Left ventricle myocardium inferior (tissue), 1 donor: ENCODE results near the gene VWDE. TPM values are rescaled to one million over a fixed set of nuclear protein-coding genes. Genes with fewer than 3 reads are reported as not detected.
"Not testable (repeated sequence)": the region's sequence is repeated elsewhere in the genome, so short reads cannot be mapped to it uniquely, and the experiment has no call there.

Experiments used
- DNase-seq: peaks from one replicate; pipeline ENCODE4 v3.0.0-alpha.2; 2020
- H3K27ac ChIP-seq: fragments of 200-600 bp; replicated peaks from 2 replicates; pipeline ENCODE4 v1.8.0; 2021
- H3K27me3 ChIP-seq: fragments of 200-600 bp; 2 replicates; pipeline ENCODE4 v1.8.0; 2021; ENCODE audit warnings: low read depth
- H3K36me3 ChIP-seq: fragments of 200-600 bp; 2 replicates; pipeline ENCODE4 v1.8.0; 2021
- H3K4me1 ChIP-seq: fragments of 200-600 bp; 2 replicates; pipeline ENCODE4 v1.8.0; 2021
- H3K4me3 ChIP-seq: fragments of 200-600 bp; 2 replicates; pipeline ENCODE4 v1.8.0; 2021; ENCODE audit warnings: mild to moderate bottlenecking, moderate library complexity
- H3K9me3 ChIP-seq: fragments of 200-600 bp; replicated peaks from 2 replicates; pipeline ENCODE4 v1.8.0; 2021
- intact Hi-C: fragments of 100-400 bp; cut with micrococcal nuclease; formaldehyde crosslinking; loops from one replicate; pipeline ENCODE4 v1.11.0; 2022
- total RNA-seq: library from RNA; stranded (reverse); fragmentation: NEBNext Ultra II Directional; extraction: Animal tissue kit (Norgen Biotek cat#: 25700); gene quantifications from one replicate; pipeline ENCODE4 v1.2.1, GENCODE V29; 2021
- TF ChIP-seq, protein P1 (sequence below): fragments of 200-600 bp; IDR thresholded peaks from 2 replicates; pipeline ENCODE4 v1.8.0; 2021; ENCODE audit warnings: antibody characterized with exemption, mild to moderate bottlenecking, borderline replicate concordance
- donor health status: DM: no; HTN: yes; CAD: no; lungs with severe emphysema.

The VWDE gene
- total RNA-seq, 1 donor from 2014 or later: not detected

- H3K4me1 ChIP-seq: no peaks in the 10 kb centered on the region
- no peak overlapping the region for H3K27ac ChIP-seq
- no peaks in the 10 kb centered on the region for H3K36me3 ChIP-seq
- H3K27me3 ChIP-seq: peaks cover 47% of the 10 kb centered on the region
- TF ChIP-seq, protein P1, sequence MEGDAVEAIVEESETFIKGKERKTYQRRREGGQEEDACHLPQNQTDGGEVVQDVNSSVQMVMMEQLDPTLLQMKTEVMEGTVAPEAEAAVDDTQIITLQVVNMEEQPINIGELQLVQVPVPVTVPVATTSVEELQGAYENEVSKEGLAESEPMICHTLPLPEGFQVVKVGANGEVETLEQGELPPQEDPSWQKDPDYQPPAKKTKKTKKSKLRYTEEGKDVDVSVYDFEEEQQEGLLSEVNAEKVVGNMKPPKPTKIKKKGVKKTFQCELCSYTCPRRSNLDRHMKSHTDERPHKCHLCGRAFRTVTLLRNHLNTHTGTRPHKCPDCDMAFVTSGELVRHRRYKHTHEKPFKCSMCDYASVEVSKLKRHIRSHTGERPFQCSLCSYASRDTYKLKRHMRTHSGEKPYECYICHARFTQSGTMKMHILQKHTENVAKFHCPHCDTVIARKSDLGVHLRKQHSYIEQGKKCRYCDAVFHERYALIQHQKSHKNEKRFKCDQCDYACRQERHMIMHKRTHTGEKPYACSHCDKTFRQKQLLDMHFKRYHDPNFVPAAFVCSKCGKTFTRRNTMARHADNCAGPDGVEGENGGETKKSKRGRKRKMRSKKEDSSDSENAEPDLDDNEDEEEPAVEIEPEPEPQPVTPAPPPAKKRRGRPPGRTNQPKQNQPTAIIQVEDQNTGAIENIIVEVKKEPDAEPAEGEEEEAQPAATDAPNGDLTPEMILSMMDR: no peak
- intact Hi-C loops: no loop called here
- H3K4me3 ChIP-seq: no peak overlapping the region
- peaks cover 14% of the 10 kb centered on the region for H3K9me3 ChIP-seq
- no peak for DNase-seq
Measured at GRCh38 chr7:12397671-12398070, 6.0 kb downstream of the VWDE start.

GRCh38 chr7:12396670-12397069 is 7.0 kb downstream of the VWDE start:
- H3K4me1 ChIP-seq, H3K4me3 ChIP-seq, H3K36me3 ChIP-seq, H3K27ac ChIP-seq, intact Hi-C loops, DNase-seq: not testable (repeated sequence)
- peaks cover 37% of the 10 kb centered on the region for H3K27me3 ChIP-seq
- peaks cover 14% of the 10 kb centered on the region for H3K9me3 ChIP-seq

- H3K4me3 ChIP-seq: no peak overlapping the region
- H3K4me1 ChIP-seq: no peaks in the 10 kb centered on the region
- H3K27ac ChIP-seq: no peak overlapping the region
- H3K27me3 ChIP-seq: peaks cover under 1% of the 10 kb centered on the region
- TF ChIP-seq, protein P1: no peak
- H3K9me3 ChIP-seq: no peaks in the 10 kb centered on the region
- intact Hi-C loops: no loop called here
- DNase-seq: no peak
- no peaks in the 10 kb centered on the region for H3K36me3 ChIP-seq
Measured at GRCh38 chr7:12391922-12392615, 11.6 kb downstream of the VWDE start.

- Histone ChIP-seq H3K4me3 (no peak overlapping the region), H3K27ac (no peak overlapping the region), H3K9me3 (no peaks in the 10 kb centered on the region), H3K36me3 (no peaks in the 10 kb centered on the region), H3K4me1 (peaks cover 3% of the 10 kb centered on the region), H3K27me3 (no peaks in the 10 kb centered on the region)
- TF ChIP-seq, protein P1: peak; percentile 74
- no peak for DNase-seq
- intact Hi-C loops: no loop called here
Measured at GRCh38 chr7:12389089-12389700, 14.5 kb downstream of the VWDE start.

GRCh38 chr7:12386313-12386740 is 17.3 kb downstream of the VWDE start:
- intact Hi-C loops: no loop called here
- Histone ChIP-seq H3K36me3 (no peaks in the 10 kb centered on the region), H3K4me1 (peaks cover 3% of the 10 kb centered on the region), H3K27me3 (no peaks in the 10 kb centered on the region), H3K4me3 (no peak overlapping the region), H3K9me3 (no peaks in the 10 kb centered on the region), H3K27ac (no peak overlapping the region)
- TF ChIP-seq, protein P1: no peak
- DNase-seq: no peak

DNA sequence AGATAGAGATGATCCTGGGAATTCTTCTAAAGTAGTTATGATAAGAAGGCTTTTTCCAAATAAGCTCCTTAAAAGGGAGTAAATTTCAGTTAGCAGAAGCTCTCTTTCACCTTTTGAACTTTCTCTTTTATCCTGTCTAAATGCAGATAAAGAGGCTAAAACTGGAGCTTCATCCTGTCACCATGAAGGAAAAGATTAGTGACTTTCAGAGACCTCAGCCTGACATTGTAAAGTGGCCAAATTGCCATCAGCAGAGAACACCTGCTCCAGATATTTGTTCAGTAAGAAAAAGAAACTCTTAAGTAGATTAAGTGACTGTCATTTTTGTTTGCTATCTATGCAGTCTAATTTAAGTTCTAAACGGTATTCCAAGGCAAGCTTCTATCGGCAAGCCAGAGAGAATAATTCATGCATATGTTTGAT is 18.3 kb downstream of the VWDE start:
- no peak for DNase-seq
- Histone ChIP-seq H3K27me3 (no peaks in the 10 kb centered on the region), H3K9me3 (no peaks in the 10 kb centered on the region), H3K27ac (no peak overlapping the region), H3K4me3 (no peak overlapping the region), H3K4me1 (peaks cover 3% of the 10 kb centered on the region), H3K36me3 (no peaks in the 10 kb centered on the region)
- TF ChIP-seq, protein P1: no peak
- intact Hi-C loops: no loop called here
